BJ (cell line): Measurements from ENCODE around the gene RXFP4. TPM values are rescaled to one million over a fixed set of nuclear protein-coding genes. Genes with fewer than 3 reads are reported as not detected.
A peak's percentile ranks its signal among the peaks of the same experiment; 100 is the strongest.

ENCODE experiments used
- CTCF ChIA-PET: fragments of 350-600 bp; formaldehyde crosslinking; extraction: SDS; loops from one replicate; lab custom pipeline; 2021; ENCODE audit warnings: antibody characterized with exemption, inconsistent platforms; lab: Yijun Ruan, JAX
- POLR2A ChIA-PET: fragments of 300-600 bp; sonication (Branson Sonifier 250); formaldehyde crosslinking; extraction: SDS; loops from one replicate; lab custom pipeline; 2021; ENCODE audit warnings: antibody characterized with exemption; lab: Charles Lee
- DNase-seq: peaks from one replicate; pipeline ENCODE4 v3.0.0-alpha.2; 2011; ENCODE audit warnings: low read depth
- H3K27me3 ChIP-seq: 2 replicates; pipeline ENCODE4 v1.6.0; 2011; ENCODE audit warnings: low read length; ENCODE audit not compliant: control insufficient read depth, insufficient read depth
- H3K36me3 ChIP-seq: 2 replicates; pipeline ENCODE4 v1.5.1; 2011; ENCODE audit warnings: low read length; ENCODE audit not compliant: control insufficient read depth, insufficient read depth
- H3K4me3 ChIP-seq: 2 replicates; pipeline ENCODE4 v1.5.1; 2011; ENCODE audit warnings: low read depth, mild to moderate bottlenecking, control low read depth, low read length
- CTCF ChIP-seq: IDR thresholded peaks from 2 replicates; pipeline ENCODE4 v1.5.1; 2011; ENCODE audit warnings: low read depth, mild to moderate bottlenecking, control low read depth, inconsistent platforms, low read length, moderate library complexity; ENCODE audit not compliant: insufficient read depth
- polyA plus RNA-seq: library from polyadenylated mRNA; depleted of rRNA; stranded (reverse); fragments of >200 nt; gene quantifications from 2 replicates; pipeline ENCODE4 v1.2.3, GENCODE V29; 2011

The RXFP4 gene
- polyA plus RNA-seq, 1 experiment: not detected

GRCh38 chr1:155976913-155977689 lies 35.7 kb downstream of the RXFP4 start:
- ChIA-PET POLR2A (interaction anchor here (0.6 kb wide), 1 partner anchor 22 kb away, joined by 5 read pairs; no protein-coding TSS in a partner anchor), CTCF (interaction anchor here (0.6 to 3.9 kb wide), 7 partner anchors 11 to 892 kb away, joined by 3 to 23 read pairs (median 5); no protein-coding TSS in a partner anchor)
- H3K27me3 ChIP-seq: no peaks in the 10 kb centered on the region
- H3K4me3 ChIP-seq: peak overlapping the region; percentile 80
- no peak for TF ChIP-seq CTCF
- DNase-seq: no peak
- H3K36me3 ChIP-seq: peaks cover 10% of the 10 kb centered on the region

- H3K36me3 ChIP-seq: peaks cover 8% of the 10 kb centered on the region
- ChIA-PET CTCF (interaction anchor here (0.9 to 3.9 kb wide), 7 partner anchors 13 to 101 kb away, joined by 3 to 23 read pairs (median 5); partner anchors contain the start of gene KHDC4), POLR2A (interaction anchor here (0.6 kb wide), 1 partner anchor 125 kb away, joined by 4 read pairs; no protein-coding TSS in a partner anchor)
- DNase-seq: no peak
- no peaks in the 10 kb centered on the region for H3K27me3 ChIP-seq
- no peak for TF ChIP-seq CTCF
- H3K4me3 ChIP-seq: peak overlapping the region; percentile 80
These were observed 36.4 kb downstream of the RXFP4 start for GRCh38 chr1:155977690-155978324.

- Histone ChIP-seq H3K27me3 (no peaks in the 10 kb centered on the region), H3K36me3 (peaks cover 5% of the 10 kb centered on the region), H3K4me3 (peak within 1 kb of the TSS; percentile 80)
- DNase-seq: no peak
- TF ChIP-seq CTCF: peak; percentile 40
- ChIA-PET POLR2A (interaction anchor here (0.6 to 0.7 kb wide), 2 partner anchors 124 to 291 kb away, joined by 3 to 4 read pairs; no protein-coding TSS in a partner anchor), CTCF (interaction anchor here (0.7 to 3.9 kb wide), 6 partner anchors 12 to 100 kb away, joined by 3 to 23 read pairs (median 5); partner anchors contain the start of gene KHDC4)
These were observed 37.0 kb downstream of the RXFP4 start, which contains the start of gene ARHGEF2 for GRCh38 chr1:155978325-155978972. TSS of gene ARHGEF2 (minus strand) at chr1:155978547. CDS start at chr1:155978427, 120 bp downstream.

- CTCF ChIA-PET: interaction anchor here (0.7 to 3.9 kb wide), 5 partner anchors 9 to 45 kb away, joined by 3 to 23 read pairs (median 5); partner anchors contain the start of gene KHDC4
- Histone ChIP-seq H3K4me3 (peak overlapping the region; percentile 80), H3K27me3 (no peaks in the 10 kb centered on the region), H3K36me3 (peaks cover 3% of the 10 kb centered on the region)
- TF ChIP-seq CTCF: no peak
- POLR2A ChIA-PET: interaction anchor here (0.7 kb wide), 1 partner anchor 291 kb away, joined by 3 read pairs; no protein-coding TSS in a partner anchor
- DNase-seq: no peak
These were observed 37.6 kb downstream of the RXFP4 start for GRCh38 chr1:155978973-155979429.
